Adrenal gland (tissue), 12 donors: Measurements from ENCODE around the gene ATF2. TPM values are rescaled to one million over a fixed set of nuclear protein-coding genes. Genes with fewer than 3 reads are reported as not detected.
A peak's percentile ranks its signal among the peaks of the same experiment; 100 is the strongest.

Experiments
- DNase-seq, 7 donors: peaks; one replicate each; pipeline ENCODE4 v3.0.0-alpha.2; 2019 to 2020
- H3K27ac ChIP-seq, 5 donors: fragments of 200-600 bp; sonication (generic) in 4 of 5; 1 replicate in 3 of 5; 2 replicates in 2 of 5; pipeline versions ENCODE4 v1.5.1 to v1.8.0; 2016 to 2020; ENCODE audit warnings: mild to moderate bottlenecking in 1 of 5
- H3K27me3 ChIP-seq: fragments of 200-600 bp; 2 replicates; pipeline ENCODE4 v1.8.0; 2021
- H3K36me3 ChIP-seq, 2 donors: fragments of 200-600 bp; replicated peaks in 1 of 2; 1 replicate in 1 of 2; 2 replicates in 1 of 2; pipeline versions ENCODE4 v1.5.1 to v1.8.0; 2018 to 2022
- H3K4me1 ChIP-seq, 2 donors: fragments of 200-600 bp; replicated peaks in 1 of 2; 1 replicate in 1 of 2; 2 replicates in 1 of 2; pipeline versions ENCODE4 v1.5.1 to v1.8.0; 2018 to 2021
- H3K4me3 ChIP-seq, 4 donors: fragments of 200-600 bp; sonication (generic) in 3 of 4; one replicate each; pipeline ENCODE4 v1.5.1; 2016 to 2018
- H3K9me3 ChIP-seq, 3 donors: fragments of 200-600 bp; sonication (generic) in 1 of 3; replicated peaks in 1 of 3; 1 replicate in 2 of 3; 2 replicates in 1 of 3; pipeline versions ENCODE4 v1.5.1 to v1.8.0; 2016 to 2021
- CTCF ChIP-seq, 6 experiments: fragments of 450-650 bp in 4 of 6; fragments of 200-600 bp in 2 of 6; sonication (generic) in 1 of 6; IDR thresholded peaks; 1 replicate in 5 of 6; 2 replicates in 1 of 6; pipeline versions ENCODE4 v1.5.1 to v1.8.0; 2016 to 2021; ENCODE audit warnings: antibody characterized with exemption in 6 of 6, mild to moderate bottlenecking in 2 of 6, moderate library complexity in 1 of 6
- POLR2A ChIP-seq, 2 donors: fragments of 450-650 bp; IDR thresholded peaks; one replicate each; pipeline ENCODE4 v1.6.1; 2017; ENCODE audit warnings: antibody characterized with exemption in 2 of 2, mild to moderate bottlenecking in 2 of 2, moderate library complexity in 1 of 2
- WGBS, 4 donors: extraction: QIAGEN DNeasy Blood & Tissue Kit in 2 of 4; methylation state at CpG; one replicate each; pipeline versions ENCODE4 v1.1.5 to v1.1.7; 2013 to 2017; 5-methylcytosine and 5-hydroxymethylcytosine counted together
- intact Hi-C, 2 donors: fragments of 100-400 bp; cut with DNase I; formaldehyde crosslinking; loops; one replicate each; pipeline versions ENCODE4 v1.14.1 to v1.15.0; 2022 to 2023
- polyA plus RNA-seq, 3 donors: library from polyadenylated mRNA; stranded (reverse); fragments of 200-250 nt in 2 of 3; fragments of 350-450 nt in 1 of 3; fragmentation: Illumina TruSeq in 1 of 3; extraction: RNeasy Lipid Tissue Mini Kit (QIAGEN cat#74804) in 1 of 3; gene quantifications; one replicate each; pipeline ENCODE4 v1.2.3, GENCODE V29; 2013 to 2014
- total RNA-seq, 9 donors: library from RNA; depleted of rRNA in 4 of 9; stranded (reverse); fragments of >200 nt in 4 of 9; fragments of 120-200 nt in 1 of 9; fragmentation: NEBNext Ultra II Directional in 1 of 9; extraction: Animal tissue kit (Norgen Biotek cat#: 25700) in 1 of 9; gene quantifications; one replicate each; pipeline versions ENCODE4 v1.1.0 to v1.2.4, GENCODE V29; 2013 to 2023
- donor health status: healthy with polysubstance abuse.
- donor health status: Bipolar disorder and iron deficiency.
- donor health status: DM: yes; HTN: yes; CAD: no.
- donor health status: DM: no; HTN: no; CAD: no.
- donor health status: DM: no; HTN: no; CAD: no.
- donor health status: DM: yes; HTN: yes; CAD: no.

Gene ATF2
- total and polyA plus RNA-seq, 12 donors, result 16.5 to 60.1 (median 51.4) TPM

- intact Hi-C loops, result no loop called here
- TF ChIP-seq POLR2A (IDR thresholded peaks at IDR 0.05), result no peak
- TF ChIP-seq CTCF (IDR thresholded peaks at IDR 0.05), result no peak
- H3K4me3 ChIP-seq, result no peak overlapping the region
- no peaks in the 10 kb centered on the region for H3K9me3 ChIP-seq
- H3K27ac ChIP-seq, result no peak overlapping the region
- WGBS, 4 donors, result 52 to 64% (median 58%) methylated on average over 3 of the region's 3 CpGs
- no peaks in the 10 kb centered on the region for H3K36me3 ChIP-seq
- DNase-seq, result no peak
- H3K4me1 ChIP-seq, result no peaks in the 10 kb centered on the region
- peaks cover 11% of the 10 kb centered on the region for H3K27me3 ChIP-seq
These were observed 37.5 kb upstream of the ATF2 start for GRCh38 chr2:175205523-175205922.

GRCh38 chr2:175203621-175204496 lies 35.9 kb upstream of the ATF2 start:
- intact Hi-C loops, result no loop called here
- Histone ChIP-seq H3K27ac (no peak overlapping the region), H3K4me1 (no peaks in the 10 kb centered on the region), H3K9me3 (no peaks in the 10 kb centered on the region), H3K4me3 (no peak overlapping the region), H3K36me3 (no peaks in the 10 kb centered on the region), H3K27me3 (peaks cover 11% of the 10 kb centered on the region)
- WGBS, 4 donors, result 31 to 36% (median 35%) methylated on average over 12 of the region's 12 CpGs
- peak; percentile 36 to 71 (median 62) for DNase-seq
- TF ChIP-seq CTCF (IDR thresholded peaks at IDR 0.05) (peak; percentile 23 to 53 (median 42)), POLR2A (IDR thresholded peaks at IDR 0.05) (no peak)

DNA sequence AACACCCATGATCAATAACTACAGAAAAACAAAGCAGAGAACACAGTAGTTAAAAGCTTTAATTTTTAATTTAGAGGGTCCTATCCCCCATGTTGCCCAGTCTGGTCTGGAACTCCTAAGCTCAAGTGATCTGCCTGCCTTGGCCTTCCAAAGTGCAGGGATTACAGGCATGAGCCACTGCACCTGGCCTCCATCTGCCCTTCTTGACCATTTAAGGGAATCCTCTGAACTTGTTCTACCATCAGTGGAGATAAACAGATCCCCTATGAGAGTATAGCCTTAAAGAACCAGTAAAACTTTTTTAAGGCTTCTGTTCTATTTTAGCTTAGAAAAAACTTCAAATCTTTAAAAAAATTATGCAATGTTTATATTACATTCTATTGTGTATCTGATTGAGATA lies 27.0 kb upstream of the ATF2 start:
- peaks cover 4% of the 10 kb centered on the region for H3K27me3 ChIP-seq
- intact Hi-C loops, result no loop called here
- no peak for DNase-seq
- no peaks in the 10 kb centered on the region for H3K36me3 ChIP-seq
- no peak overlapping the region for H3K4me3 ChIP-seq
- H3K9me3 ChIP-seq, result no peaks in the 10 kb centered on the region
- H3K27ac ChIP-seq, result no peak overlapping the region
- no peaks in the 10 kb centered on the region for H3K4me1 ChIP-seq
- TF ChIP-seq CTCF (IDR thresholded peaks at IDR 0.05), result no peak
- no peak for TF ChIP-seq POLR2A (IDR thresholded peaks at IDR 0.05)

GRCh38 chr2:175188761-175189160 lies 20.8 kb upstream of the ATF2 start:
- H3K4me3 ChIP-seq, result no peak overlapping the region
- intact Hi-C loops, result loop anchor here (10.0 kb wide), 2 partner anchors 54 to 74 kb away; no protein-coding TSS in a partner anchor
- no peaks in the 10 kb centered on the region for H3K9me3 ChIP-seq
- H3K27ac ChIP-seq, result no peak overlapping the region
- no peaks in the 10 kb centered on the region for H3K27me3 ChIP-seq
- no peaks in the 10 kb centered on the region for H3K36me3 ChIP-seq
- no peak for DNase-seq
- 51 to 61% (median 59%) methylated on average over 1 of the region's 1 CpG for WGBS, 4 donors
- no peak for TF ChIP-seq POLR2A (IDR thresholded peaks at IDR 0.05)
- H3K4me1 ChIP-seq, result no peaks in the 10 kb centered on the region
